ENCODE measurements around the gene NRG3.

NRG3 gene

DNA sequence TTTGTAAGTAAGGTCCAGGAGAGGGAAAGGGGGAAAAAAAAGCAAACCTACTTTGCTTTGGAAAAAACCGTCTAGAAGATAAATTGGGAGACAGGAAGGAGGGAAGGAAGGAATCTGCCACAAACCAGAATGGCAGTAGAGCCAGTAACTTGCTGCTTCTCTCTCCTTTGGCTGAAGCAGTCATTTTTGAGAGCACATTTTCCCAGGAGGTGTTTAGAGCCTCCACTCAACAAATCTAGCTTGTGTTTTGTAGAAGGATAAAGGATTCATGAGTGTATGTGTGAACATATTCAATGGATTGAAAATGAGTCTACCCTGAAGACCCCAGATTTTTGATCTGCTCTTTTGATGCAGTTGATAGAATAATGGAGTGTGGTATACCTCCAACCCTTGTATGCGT, 2.6 kb downstream of the NRG3 start:
- no peak overlapping the region for H3K27ac ChIP-seq
- DNase-seq (ENCODE audit: low read depth, low spot score) = no peak

DNA sequence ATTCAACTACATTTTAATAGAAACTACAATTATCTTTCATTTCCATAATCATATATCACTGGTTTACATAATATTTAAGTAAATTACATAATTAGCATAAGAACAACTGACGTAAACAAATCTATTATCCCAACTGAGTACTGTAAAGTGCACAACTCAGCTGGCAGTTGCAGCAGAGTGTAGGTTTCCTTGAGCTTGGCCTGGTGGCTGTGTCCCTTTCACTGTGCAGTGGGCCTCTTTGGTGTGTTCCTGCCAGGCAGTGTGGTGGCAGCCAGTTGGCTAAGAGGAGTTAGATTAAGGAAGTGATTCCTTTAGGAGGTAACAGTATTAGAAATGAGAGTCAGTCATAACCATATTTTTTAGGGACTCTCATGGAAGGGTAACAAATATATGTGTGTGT, 7.0 kb downstream of the NRG3 start:
- DNase-seq (ENCODE audit: low read depth, low spot score) = no peak
- H3K27ac ChIP-seq = no peak overlapping the region

DNA sequence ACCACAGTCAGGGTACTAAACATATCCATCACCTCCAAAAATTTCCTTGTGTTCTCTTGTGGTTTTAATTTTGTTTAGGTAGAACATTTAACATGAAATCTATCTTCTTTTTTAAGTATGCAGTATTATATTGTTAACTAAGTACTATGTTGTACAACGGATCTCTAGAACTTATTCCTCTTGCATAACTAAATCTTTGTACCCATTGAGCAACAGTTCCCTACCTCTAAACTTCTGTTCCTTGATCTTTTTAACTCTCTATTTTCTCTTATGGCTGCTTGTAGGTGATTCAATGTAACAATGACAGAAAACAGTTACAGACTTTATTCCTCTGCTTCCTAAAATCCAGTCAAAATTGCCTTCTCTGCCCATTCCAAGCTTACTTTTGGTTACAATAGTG, 9.9 kb downstream of the NRG3 start:
- no peak for DNase-seq (ENCODE audit: low read depth, low spot score)
- H3K27ac ChIP-seq = no peak overlapping the region

DNA sequence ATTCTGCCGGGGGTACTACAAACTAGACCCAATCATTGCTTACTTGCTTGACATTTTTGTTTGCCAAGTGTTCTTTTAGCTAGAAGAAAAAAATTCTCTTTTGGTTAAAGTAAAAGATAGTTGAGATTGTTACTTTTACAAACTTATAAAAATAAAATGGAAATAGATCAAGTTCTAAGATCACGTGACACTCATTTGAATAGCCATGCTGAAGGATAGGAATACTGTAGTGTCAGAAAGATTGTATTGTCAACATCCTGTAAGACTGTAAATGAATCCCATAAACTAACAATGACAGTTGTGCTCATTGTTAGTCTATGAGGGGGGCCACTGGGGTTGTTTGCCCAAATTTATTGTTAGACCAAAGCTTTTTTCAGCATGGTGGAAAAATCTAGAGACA, 10.5 kb downstream of the NRG3 start:
- no peak for DNase-seq (ENCODE audit: low read depth, low spot score)
- H3K27ac ChIP-seq = no peak overlapping the region

DNA sequence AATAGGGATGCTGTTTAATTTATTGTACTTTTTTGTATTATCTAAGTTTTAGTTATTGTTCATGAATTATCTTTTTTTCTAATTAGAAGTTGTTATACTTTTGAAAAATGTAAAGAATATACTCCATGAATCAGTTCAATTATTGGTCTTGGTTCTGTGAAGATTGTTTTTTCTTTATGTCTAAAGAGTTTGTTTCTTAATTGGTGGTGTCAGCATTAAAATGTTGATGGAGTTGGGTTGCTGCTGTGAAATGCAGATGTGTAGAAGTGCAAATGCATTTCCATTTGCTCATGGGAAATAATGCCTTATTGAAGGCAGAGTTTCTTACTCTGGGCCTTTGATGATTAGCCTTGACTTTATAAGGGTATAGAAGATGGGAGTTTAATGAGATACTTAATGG, 11.9 kb downstream of the NRG3 start:
- no peak for DNase-seq (ENCODE audit: low read depth, low spot score)
- no peak overlapping the region for H3K27ac ChIP-seq

DNA sequence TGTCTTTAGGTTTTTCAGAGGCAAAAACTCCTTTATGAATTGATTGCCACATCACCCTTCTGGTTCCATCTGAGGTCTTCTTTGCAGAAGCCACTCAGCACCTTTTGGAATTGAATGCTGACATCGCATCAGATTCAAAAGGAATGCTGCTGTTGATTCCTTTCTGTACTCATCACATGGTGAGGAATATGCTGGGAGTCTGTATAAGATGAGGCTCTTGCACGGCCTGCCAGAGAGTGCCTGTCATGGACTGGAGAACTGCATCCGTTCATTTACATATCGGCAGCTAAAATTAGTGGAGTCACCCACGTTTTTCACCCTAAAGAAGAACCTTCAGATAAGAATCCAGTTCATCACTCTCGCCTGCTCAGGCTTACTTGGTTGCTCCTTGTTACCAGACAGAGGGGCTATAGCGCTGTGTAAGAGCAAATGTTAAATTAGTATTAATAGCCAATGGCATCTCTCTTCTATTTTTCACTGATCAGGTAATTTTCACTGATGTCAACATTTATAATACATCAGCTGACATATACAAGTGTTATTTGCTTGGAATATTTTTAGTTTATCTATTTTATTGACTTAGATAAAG, 14.3 kb downstream of the NRG3 start:
- no peak overlapping the region for H3K27ac ChIP-seq
- no peak for DNase-seq (ENCODE audit: low read depth, low spot score)

DNA sequence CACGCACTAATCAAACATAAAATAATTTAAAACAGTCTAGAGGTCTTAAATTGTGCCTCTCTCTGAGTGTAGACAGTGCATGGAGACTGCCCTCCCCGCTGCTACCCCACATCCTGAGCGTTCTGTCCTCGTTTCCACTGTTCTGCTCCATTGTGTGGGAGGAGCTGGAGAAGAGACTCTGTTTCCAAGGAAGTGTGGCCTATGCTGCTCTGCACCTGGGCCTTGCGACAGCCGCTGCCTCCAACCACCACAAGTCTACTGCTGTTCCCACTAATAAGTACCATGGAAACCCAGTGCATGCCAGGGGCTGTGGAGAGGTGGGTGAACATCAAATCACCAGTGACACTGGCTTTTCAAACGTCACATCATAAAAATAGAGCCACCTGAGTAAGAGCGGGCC, 19.6 kb downstream of the NRG3 start:
- H3K27ac ChIP-seq = no peak overlapping the region
- DNase-seq (ENCODE audit: low read depth, low spot score) = no peak

DNA sequence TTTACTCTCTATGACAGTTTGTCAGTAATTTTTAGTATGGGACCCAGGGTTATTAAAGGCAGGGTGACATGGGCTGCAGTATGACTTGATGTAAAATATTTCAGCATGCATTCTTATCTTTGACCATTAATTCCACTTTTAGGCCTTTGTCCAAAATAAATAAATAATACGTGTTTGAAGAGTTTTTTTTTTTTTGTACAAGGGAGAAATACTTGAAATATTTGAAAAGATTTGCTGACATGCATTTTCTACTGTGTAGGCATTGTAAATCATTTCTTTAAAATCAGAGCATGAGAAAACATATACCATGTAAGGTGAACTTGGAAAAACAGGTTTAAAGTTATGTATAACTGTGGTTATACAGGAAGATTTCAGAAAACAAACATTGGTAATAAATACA, 23.5 kb downstream of the NRG3 start:
- H3K27ac ChIP-seq = no peak overlapping the region
- no peak for DNase-seq (ENCODE audit: low read depth, low spot score)

DNA sequence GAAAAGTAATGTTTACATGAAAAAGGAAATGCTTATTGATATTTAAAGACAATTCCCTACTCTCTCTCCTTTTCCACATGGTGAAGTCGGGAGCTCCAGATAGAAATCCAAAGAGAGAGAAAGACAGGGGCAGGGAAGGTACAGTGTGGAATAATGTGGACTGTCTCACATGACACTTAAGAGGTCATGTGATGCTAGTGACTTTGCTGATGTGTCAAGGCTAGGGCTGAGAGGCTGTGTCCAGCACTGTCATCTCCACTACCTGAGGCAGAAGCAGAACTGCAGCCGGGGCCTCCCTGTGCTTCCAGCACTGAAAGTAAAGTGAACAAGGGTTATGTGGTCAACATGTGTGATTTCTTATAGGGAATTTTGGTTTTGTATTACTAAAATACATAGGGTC, 26.0 kb downstream of the NRG3 start:
- DNase-seq (ENCODE audit: low read depth, low spot score) = no peak
- H3K27ac ChIP-seq = no peak overlapping the region

DNA sequence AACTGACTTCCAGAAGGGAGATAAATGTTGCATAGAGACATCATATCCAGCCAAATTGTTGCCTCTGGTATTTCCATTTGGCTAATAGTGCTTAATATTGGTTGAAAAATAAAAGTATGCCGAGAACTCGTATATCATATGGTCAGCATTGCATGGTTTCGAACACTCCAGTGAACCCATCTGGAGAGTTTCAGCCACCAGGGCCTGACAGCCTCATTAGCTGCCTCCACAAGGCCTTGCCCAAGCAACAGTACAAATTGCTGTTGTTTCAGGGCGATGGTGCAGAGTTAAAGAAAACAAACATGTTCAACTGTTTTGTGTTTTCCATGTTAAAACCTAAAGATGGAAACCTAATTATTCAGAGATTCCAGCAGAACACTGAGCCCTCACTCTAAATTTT, 28.5 kb downstream of the NRG3 start:
- DNase-seq (ENCODE audit: low read depth, low spot score) = no peak
- no peak overlapping the region for H3K27ac ChIP-seq

DNA sequence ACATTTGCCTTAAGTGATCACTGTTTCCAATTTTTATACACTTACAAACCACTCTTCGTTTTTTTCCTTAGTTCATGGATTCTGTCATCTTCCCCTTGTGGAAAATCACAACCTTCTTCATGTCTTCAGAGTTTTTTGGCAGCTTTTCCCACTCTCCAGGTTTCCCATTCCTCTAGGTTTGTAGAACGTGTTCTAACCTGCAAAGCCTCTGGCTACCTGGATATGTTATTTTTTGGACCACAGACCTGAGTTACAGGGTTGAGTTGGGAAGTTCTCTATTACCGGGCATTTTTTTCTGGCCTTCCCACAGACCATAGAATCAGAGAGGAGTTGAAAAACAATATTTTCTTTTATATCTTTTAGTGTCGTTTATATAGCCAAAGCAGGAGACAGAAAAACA, 30.2 kb downstream of the NRG3 start:
- no peak for DNase-seq (ENCODE audit: low read depth, low spot score)
- H3K27ac ChIP-seq = no peak overlapping the region

DNA sequence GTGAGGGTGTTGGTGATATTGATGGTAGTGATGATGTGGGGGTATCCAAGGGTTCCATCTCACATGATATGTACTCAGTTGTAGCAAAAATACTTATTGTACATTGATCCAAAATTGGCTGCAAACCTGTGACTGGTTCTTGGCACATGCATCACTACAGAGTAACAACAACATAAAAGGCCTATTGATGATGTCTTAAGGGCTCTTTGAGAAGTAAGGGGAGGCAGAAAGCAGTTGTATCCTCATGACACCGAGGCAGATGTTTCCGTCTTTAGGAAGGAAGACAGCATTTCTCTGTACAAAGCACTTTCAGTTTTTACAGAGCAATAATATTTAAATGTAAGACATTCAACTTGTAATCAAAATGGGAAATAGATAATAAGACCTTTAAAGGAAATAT, 34.5 kb downstream of the NRG3 start:
- no peak overlapping the region for H3K27ac ChIP-seq
- no peak for DNase-seq (ENCODE audit: low read depth, low spot score)

DNA sequence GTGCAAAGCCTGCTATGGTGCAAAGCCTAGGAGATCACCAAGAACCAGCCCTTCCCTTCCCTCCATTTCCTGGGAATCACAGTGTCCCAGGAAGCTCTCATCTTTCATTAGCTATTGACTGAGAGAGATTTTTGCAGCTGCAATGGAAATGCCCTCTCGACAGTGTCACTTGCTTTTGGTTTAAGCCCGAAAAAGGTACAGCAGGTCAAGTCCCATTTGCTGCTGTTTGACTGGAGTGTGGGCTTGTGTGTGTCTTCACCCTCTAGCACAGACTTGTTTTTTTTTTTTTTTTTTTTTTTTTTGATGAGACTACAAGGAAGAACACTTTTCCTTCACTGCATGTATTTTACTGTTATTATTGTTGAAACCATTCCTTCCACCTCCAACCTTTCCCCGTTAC, 36.3 kb downstream of the NRG3 start:
- H3K27ac ChIP-seq = no peak overlapping the region
- no peak for DNase-seq (ENCODE audit: low read depth, low spot score)

DNA sequence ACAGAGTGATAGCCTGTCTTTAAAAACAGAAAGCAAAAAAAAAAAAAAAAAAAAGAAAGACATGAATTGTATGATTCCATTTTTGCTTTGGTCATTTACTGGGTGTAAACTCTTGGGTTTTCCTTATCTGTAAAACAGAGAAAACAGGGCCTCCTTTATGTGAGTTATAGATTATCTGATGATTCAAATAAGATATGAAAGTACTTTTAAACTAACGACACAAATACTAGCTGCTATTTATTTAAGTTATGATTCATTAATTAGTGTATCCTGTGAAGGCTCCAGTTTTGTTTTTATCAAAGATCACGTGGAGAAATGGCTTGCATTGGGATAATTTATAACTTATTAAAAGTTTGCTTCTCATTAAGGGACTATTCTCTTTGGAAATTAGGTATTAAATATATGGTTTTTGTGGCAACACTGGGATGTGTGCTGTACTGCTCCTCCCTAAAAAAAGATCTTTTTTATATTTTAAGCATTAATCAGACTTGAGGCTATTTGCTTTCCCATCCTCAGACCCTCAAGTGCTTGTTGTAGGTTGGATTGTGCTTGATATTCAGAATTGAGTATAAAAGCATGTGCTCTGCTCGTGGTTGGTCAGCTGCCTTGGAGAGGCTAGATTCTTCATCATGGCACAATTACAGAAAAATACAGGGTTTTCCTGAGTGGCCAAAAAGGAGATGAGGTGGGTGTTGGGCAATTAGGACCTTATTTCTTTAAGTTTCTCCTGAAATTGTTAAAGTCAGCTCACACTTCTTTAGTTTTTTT, 39.9 kb downstream of the NRG3 start:
- no peak overlapping the region for H3K27ac ChIP-seq
- DNase-seq (ENCODE audit: low read depth, low spot score) = no peak

DNA sequence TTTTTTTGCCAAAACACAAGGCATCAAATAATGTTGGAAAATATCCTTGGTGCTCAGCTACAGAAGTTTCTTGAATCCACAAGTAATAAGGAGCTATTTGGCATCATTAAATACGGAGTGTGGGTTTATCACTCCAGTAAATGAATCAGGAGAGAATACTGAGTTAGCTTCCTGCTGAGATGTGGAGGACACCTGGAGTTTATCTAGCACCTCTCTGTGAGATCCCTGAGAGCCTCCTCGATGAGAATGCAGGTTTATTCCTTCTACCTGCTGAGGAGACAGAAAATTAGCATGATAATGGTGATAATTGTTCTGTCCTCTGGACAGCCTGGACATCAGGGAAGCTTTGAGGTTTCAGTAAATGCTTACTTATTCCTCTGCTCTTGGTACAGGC, 40.5 kb downstream of the NRG3 start:
- H3K27ac ChIP-seq = no peak overlapping the region
- no peak for DNase-seq (ENCODE audit: low read depth, low spot score)

DNA sequence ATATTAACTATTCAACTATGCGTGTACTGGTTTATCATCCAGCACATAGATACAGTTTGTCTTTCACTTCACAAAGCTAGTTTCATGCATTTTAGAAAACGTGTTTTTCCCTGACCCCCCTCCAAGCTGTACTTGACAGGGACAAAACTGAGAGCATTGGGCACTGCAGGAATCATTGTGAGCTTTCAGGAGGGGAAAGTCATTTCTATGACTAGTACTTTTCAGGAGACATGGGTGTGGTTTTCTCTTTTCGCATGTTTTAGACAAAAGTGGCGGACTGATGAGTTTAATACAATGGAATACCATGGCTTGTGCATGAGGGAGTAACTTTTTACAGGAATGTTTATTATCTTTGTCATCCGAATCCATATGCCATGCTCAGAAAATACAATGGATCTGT, 42.7 kb downstream of the NRG3 start:
- DNase-seq (ENCODE audit: low read depth, low spot score) = no peak
- H3K27ac ChIP-seq = no peak overlapping the region

DNA sequence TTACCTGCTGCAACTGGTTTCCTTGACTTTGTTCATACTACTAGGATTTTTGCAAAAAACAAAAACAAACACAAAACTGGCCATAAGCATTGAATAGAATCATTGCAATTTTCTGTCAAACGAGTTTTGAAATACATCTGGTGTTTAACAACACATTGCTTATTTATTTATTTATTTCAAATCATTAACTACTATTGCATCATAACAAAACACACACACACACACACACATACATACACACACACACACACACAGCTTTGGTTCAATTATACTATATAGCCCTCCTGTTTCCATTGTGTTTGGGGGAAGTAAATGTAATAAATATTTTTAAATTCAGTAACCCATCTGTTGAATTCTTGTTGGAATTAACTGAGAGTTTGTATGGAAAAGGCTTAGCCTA, 43.8 kb downstream of the NRG3 start:
- no peak overlapping the region for H3K27ac ChIP-seq
- no peak for DNase-seq (ENCODE audit: low read depth, low spot score)

DNA sequence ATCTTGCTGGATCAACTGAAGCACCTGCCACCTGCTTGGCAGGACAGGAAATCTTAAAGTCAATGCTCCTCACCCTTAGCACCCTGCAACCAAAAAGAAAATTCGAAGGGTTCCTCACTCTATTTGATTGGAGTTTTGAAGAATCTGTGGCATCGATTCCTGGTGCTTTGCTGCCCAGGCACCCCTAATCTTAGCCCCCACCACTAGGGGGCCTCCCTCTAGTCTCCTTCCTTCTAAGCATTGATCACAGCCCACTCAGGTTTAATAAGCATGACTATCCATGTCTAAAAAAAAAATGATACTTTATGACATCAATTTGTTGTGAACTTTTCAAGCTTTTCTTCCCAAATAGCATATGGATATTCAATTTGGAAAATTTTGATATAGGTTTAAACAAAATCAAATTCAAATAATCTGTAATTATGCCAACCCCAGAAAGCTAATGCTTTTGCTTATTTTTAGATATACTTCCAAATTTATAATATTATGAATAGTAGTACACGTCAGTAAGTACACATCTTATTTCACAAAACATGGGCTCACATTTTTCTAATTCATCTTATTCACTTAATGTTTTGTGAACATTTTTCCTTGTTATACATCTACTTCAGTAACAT, 45.3 kb downstream of the NRG3 start:
- no peak for DNase-seq (ENCODE audit: low read depth, low spot score)

DNA sequence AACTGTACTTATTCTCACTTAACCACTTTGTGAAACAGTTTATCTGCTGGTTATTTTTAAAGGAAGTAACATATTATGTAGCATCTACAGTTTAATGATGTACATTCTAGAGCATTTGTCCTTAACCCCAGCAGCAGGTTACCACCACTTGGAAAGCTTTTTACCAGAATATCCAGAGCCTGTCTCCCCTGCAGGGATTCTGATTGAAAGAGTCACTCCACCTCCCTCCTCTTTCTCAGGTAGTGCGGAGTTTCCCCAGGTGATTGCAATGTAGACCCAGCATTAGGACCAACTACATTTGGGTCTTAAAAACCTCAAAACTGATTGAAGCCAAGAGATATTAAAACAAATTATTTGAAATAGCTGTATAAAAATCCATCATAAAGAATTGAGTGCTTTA, 53.1 kb downstream of the NRG3 start:
- H3K27ac ChIP-seq = no peak overlapping the region
- DNase-seq (ENCODE audit: low read depth, low spot score) = no peak

More for the DNA sequence above, 45.3 kb downstream of the NRG3 start:
- no peak overlapping the region for H3K27ac ChIP-seq

DNA sequence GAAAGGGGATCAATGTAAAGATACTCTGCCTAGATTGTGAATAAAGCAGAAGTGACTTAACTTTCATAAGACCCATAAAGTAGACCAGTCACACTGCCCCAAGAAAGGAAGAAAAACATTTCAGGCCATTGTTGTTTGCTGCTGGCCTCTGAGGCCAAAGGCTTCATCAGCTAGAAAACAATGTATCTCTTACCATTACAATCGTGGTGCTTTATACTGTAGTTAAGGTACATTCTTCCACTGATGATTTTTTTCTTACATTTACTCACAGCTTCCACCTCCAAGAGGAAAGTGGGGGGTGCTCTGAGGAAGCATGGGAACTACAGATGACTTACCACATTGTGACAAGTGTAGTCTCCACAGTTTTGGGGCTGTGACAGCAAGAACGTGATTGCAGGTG, 68.6 kb downstream of the NRG3 start:
- H3K27ac ChIP-seq = no peak overlapping the region
- no peak for DNase-seq (ENCODE audit: low read depth, low spot score)

DNA sequence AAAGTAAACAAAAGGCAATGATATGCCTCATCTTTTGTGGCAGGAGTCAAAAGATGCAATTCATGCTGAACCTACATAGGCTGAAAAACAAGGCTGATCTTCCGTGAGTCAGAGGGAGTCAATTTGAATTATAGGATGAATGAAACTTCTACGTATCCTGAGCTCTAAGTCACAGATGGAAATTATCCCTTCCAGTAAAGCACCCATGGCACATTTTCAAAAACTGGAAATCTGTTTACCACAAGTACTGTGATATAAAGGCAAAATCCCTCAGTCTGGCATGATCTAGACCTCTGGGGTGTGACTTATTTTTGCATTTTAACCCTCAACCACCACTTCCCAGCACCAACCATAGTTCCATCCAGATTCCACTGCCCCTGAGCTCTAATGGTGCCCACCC, 69.6 kb downstream of the NRG3 start:
- H3K27ac ChIP-seq = no peak overlapping the region
- no peak for DNase-seq (ENCODE audit: low read depth, low spot score)

DNA sequence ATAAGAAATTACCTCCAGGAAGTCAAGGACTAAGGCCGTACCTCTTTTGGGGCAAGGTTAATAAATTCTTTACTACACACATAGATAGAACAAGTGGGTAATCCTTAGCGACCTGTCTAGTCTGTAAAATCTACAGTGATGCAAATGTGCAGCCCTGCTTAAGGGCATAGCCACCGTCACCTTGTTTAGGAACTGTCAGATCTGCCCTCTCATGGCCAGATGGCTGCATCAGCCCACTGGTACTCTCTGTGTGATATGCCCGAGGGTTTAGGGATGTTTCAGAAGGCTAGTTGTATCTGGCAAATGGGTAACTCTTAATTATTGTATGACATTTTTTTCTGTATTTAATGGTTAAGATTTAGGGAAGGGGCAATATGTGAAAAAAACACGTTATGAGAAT, 74.3 kb downstream of the NRG3 start:
- DNase-seq (ENCODE audit: low read depth, low spot score) = no peak
- H3K27ac ChIP-seq = no peak overlapping the region

Measured in epithelial cell of prostate (primary cell).